SKM-1 (cell line): ENCODE measurements around the gene RPS6KL1.

Experiments
- DNase-seq: peaks from one replicate; lab custom pipeline; 2025; ENCODE audit not compliant: unreplicated experiment; lab: John Stamatoyannopoulos, UW

The RPS6KL1 gene, protein sequence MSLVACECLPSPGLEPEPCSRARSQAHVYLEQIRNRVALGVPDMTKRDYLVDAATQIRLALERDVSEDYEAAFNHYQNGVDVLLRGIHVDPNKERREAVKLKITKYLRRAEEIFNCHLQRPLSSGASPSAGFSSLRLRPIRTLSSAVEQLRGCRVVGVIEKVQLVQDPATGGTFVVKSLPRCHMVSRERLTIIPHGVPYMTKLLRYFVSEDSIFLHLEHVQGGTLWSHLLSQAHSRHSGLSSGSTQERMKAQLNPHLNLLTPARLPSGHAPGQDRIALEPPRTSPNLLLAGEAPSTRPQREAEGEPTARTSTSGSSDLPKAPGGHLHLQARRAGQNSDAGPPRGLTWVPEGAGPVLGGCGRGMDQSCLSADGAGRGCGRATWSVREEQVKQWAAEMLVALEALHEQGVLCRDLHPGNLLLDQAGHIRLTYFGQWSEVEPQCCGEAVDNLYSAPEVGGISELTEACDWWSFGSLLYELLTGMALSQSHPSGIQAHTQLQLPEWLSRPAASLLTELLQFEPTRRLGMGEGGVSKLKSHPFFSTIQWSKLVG

DNA sequence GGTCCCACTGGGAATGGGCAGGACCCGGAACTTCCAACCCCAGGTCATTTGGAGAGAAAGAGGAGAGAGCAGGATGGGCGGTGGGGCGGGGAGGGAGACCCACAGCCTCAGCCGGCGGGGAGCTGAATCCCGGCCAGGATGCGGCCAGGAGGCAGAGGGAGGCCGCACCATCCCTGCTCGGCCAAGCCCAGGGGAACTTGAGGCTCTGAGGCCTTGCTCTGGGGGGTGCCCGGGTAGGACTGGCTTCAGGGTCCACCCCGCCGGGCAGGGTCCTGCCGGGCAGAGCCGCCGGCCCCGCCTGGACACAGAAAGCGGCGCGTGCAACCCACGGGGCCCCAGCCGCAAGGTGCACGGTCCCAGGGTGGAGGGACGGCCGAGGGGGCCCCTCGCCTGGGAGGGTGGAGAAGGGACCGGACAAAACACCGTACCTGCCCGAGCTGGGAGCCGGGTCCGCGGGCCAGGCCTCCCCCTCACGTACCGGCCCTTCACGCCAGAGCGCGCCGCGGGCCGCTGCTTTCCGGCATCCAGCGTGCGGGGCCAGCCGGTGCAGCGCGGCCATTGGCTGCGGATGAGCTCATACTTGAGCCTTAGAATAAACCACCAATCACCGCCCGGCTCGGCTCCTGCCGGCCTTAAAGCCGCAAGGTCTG lies at the start of gene RPS6KL1:
Gene RPS6KL1, minus strand, starts transcription at position 509 of the 650 bp plus-strand sequence. CDS start 1,719 bp downstream, outside the sequence.
- peak; percentile 8 for DNase-seq

DNA sequence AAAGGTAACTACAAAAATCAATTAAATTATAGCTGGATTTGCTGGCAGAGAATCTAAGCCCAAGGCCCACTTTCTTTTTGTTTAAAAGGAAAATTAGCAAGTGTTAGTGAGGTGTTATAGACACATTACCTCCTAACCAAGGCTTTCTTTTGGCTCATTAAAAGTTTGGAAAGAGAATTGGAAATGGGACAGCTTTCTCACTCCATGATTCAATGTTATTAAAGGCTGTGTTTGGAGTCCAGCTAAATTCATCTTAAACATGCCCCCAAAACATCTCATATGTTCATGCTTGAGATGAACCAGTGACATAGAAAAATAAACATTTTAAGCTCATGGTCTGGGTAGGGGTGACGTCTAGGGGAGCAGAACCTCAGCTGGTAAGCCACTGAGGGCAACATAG lies 45.8 kb upstream of the RPS6KL1 start:
- no peak for DNase-seq

- no peak for DNase-seq
Measured at GRCh38 chr14:74965486-74966153, 42.6 kb upstream of the RPS6KL1 start.

GRCh38 chr14:74964787-74965485 lies 41.9 kb upstream of the RPS6KL1 start:
- no peak for DNase-seq

DNA sequence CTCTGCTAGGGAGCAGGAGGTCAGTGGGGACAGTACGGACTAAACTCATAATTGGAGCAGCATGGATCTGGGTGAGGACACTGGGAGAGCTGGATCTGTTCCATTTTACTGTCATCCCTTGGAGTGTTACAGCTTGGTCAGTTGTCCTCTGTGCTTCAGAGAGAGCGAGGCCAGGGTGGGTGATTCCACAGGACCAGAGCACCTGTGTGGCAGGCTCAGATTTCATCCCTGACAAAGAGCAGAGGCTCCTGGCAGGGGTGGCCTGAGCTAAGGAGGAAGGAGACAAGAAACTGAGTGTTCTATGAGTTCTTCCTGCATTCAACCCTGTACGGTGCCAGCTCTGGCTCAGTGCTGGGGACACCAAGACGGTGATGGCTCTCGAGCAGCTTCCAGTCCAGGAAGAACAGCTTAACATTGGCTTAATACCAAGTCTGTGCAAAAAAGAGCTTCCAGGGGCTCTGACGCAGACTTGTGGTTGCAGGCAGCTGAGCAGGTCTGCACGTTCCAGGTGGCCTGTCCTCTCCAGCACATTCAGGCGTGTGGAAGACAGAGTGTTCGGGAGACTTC lies 40.7 kb upstream of the RPS6KL1 start:
- DNase-seq: no peak

DNA sequence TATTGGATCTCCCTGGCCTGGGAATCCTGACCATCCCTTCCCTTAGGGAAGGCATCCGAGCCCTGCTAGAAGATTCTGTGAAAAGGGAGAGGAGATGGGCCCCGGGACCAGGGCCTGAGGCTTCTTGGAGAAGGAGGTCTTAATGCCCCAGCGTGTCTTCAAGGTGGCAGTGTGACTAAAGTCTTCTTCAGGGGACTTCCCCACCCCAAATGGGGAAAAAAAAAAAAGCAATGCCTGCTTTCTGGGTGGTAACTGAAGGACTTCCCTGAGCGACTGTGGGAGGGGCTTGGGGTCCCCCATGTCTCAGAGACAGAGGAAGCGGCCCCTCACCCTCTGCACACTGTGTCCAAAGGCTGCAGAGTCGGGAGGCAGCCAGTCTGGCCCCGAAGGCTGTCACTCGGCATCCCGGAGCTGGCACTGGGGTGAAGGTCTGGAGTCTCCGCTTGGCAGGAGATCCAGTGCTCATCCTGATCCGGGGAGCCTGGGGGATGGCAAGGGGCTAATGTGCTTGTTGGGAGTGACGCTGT lies 40.2 kb upstream of the RPS6KL1 start:
- no peak for DNase-seq

DNA sequence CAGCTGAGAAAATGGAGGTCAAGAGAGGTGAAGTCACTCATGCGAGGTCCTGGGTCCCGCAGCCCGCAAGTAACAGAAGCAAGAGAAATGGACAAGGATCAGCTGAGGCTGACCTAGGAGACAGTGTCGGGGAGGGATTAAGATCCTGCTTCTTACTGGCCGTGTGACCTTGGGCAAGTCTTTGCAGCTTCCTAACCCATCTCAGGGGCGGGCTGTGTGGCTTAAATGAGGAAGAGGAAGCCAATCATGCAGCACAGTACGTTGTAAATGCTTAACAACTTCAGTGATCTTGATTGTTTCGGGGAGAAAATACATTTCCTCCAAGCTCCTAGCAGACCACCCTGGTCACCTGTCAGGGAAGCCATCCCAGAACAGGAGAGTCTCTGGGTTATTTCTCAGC lies 39.4 kb upstream of the RPS6KL1 start:
- no peak for DNase-seq

GRCh38 chr14:74962046-74962445 lies 39.0 kb upstream of the RPS6KL1 start:
- DNase-seq: no peak

GRCh38 chr14:74961238-74961911 lies 38.3 kb upstream of the RPS6KL1 start:
- no peak for DNase-seq

GRCh38 chr14:74960736-74961135 lies 37.7 kb upstream of the RPS6KL1 start:
- DNase-seq: no peak

- no peak for DNase-seq
Measured at GRCh38 chr14:74959596-74960180, 36.6 kb upstream of the RPS6KL1 start.

DNA sequence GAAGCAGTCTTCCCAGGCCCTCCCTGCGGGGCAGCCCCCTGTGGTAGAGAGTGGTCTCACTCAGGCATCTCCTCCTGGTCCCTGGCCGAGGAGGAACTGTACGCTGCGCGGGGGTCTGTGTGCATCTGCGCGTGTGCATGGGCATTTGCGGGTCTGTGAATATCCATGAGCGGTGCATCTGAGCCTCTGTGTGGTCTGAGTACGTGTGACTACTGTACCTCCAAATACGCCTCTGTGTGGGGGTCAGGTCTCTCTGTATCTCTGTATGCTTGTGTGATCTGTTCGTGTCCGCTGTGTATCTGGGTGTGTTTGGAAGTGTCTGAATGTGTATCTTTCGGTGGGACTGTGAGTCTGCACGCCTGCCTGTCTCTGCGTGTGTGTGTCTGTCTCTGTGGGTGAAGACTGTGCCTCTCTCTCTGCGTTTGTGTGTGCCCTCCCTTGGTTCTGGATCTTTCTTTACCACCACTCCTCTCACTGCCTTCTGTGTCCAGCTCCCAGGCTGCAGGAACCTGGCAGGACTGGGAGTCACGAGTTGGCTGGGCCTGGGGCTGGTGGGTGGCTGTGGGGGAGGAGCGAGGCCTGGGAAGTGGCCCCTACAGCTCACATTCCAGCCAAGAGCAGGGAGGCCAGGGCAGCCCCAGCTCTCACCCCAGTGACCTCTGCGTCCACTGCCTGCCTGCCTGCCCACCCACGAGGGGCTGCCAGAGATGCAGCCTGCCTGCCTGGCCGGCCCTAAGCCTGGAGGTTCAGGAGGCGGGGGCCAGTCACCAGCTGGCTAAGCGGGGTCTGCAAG lies 33.4 kb upstream of the RPS6KL1 start:
- no peak for DNase-seq

DNA sequence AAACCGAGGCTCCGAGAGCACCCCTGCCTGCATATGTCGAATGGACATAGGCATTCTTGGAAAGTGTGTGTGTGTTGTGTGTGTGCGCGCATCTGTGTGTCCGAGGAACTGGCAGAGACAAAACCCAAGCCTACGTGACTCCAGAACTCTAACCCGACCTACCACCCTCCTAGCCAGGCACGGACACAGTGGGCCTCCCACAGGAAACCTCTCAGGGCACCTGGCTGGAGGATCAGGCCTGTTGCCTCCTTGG lies 32.9 kb upstream of the RPS6KL1 start:
- no peak for DNase-seq

- no peak for DNase-seq
Measured at GRCh38 chr14:74955229-74956026, 32.4 kb upstream of the RPS6KL1 start, which contains the start of gene PGF. PGF (minus strand) TSS chr14:74955597; CDS start chr14:74955242, 355 bp downstream.

DNA sequence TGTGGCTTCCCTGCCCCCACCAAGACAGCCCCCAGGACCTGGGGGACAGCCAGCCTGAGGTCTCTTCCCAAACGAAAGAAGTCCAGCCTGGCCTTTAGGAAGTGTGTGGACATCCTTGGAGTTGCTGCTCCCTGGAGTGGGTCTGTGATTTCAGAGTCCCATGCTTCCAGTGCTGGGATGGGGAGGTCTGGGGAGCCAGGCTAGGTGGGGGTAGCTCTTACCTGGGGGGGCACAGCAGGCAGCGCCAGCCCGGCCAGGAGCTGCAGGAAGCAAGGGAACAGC lies 31.8 kb upstream of the RPS6KL1 start:
- no peak for DNase-seq

GRCh38 chr14:74954232-74954946 lies 31.3 kb upstream of the RPS6KL1 start:
- no peak for DNase-seq

- DNase-seq: no peak
Measured at GRCh38 chr14:74953686-74954085, 30.6 kb upstream of the RPS6KL1 start.
